Measurements from ENCODE around the gene NEDD4L.

DNA sequence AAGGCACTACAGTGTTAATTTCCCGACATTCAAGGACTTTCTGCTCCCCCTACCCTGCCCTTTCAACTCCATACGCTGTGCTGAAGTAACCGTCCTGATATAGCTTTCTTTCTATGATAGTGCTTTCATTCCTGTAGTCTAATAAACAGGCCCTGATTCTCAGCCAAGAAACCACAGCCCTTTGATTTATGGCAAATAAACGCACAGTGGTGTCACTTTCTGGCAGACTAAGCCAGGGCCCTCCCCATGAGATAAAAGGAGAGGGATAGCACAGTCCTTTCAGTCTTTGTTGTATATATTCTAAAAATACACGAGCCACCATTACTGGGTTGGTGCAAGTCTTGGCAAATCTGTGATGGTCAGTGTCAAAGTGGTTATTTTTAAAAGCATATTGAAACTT is 293.7 kb downstream of the NEDD4L start:
- TF ChIP-seq CTCF (optimal IDR thresholded peaks at IDR 0.05 in 1 of 3, IDR thresholded peaks at IDR 0.05 in 1 of 3, conservative IDR thresholded peaks at IDR 0.05 in 1 of 3; ENCODE audit: extremely low read depth in 1 of 3, insufficient read depth in 2 of 3, low read length in 3 of 3) (no peak), EZH2 (IDR thresholded peaks at IDR 0.05; ENCODE audit: low read length) (no peak)

All from keratinocyte (primary cell).